Heart left ventricle (tissue), 13 donors: ENCODE data around the gene TMEM130.

ENCODE experiments used
- CTCF ChIP-seq, 12 donors: fragments of 200-600 bp; sonication (generic) in 4 of 12; IDR thresholded peaks; one replicate each; pipeline versions ENCODE4 v1.5.0 to v1.8.0; 2018 to 2022; ENCODE audit warnings: antibody characterized with exemption in 12 of 12, mild to moderate bottlenecking in 5 of 12
- POLR2A ChIP-seq, 2 donors: fragments of 450-650 bp; IDR thresholded peaks; one replicate each; pipeline ENCODE4 v1.6.1; 2017; ENCODE audit warnings: antibody characterized with exemption in 2 of 2, mild to moderate bottlenecking in 2 of 2, moderate library complexity in 2 of 2
- donor health status: ischemic (EF 13 %, LVEDD 7.1; RV severe dilation, severe dysfunction).
- donor health status: DM: no; HTN: yes; CAD: no.
- donor health status: DM: no; HTN: no; CAD: no.
- donor health status: ischemic (EF 25% LVEDD 6.9; RV normal size, moderate dysfunction).
- donor health status: ischemic (EF 25% LVEDD 5.7; RV mildly dilated, moderate dysfunction).
- donor health status: ischemic (EF 35%, LVEDD 5.7; RV mildly dilated, moderate dysfunction).
- donor health status: nonischemic (EF 11% LVEDD 7.7; RV severe dilation, severe dysfunction).
- donor health status: DM: yes; HTN: yes; CAD: no.
- donor health status: PGD.
- donor health status: ischemic (EF 29% LVEDD 5.4; RV normal size, mild dysfunction).
- donor health status: nonischemic (EF 23%, LVEDD 6.1; RV moderate dilation, normal function).

DNA sequence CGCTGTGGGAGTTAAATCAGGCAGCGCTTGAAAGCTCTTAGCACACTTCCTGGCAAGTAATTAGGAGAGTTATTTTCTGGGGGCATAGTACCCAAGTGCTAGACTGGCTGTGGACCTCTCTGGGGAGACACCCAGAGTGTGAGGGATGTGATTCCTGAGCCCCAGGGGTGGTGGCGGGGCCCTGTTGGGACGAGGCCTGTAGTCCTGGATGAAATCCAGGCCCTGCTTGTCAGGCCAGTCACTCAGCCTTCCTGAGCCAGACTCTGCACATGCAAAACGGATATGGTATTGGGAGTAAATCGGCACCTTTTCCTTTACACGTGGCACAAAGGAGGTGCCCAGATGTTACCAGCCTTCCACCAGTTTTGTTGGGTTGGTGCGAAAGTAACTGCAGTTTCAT lies 39.7 kb upstream of the TMEM130 start:
- TF ChIP-seq CTCF (IDR thresholded peaks at IDR 0.05) (no peak), POLR2A (IDR thresholded peaks at IDR 0.05) (no peak)
